ENCODE measurements around the gene KLHL30. TPM values are rescaled to one million over a fixed set of nuclear protein-coding genes. Genes with fewer than 3 reads are reported as not detected.
"Not testable (repeated sequence)": the region's sequence is repeated elsewhere in the genome, so short reads cannot be mapped to it uniquely, and the experiment has no call there.

KLHL30 gene
- total RNA-seq, 2 donors from 2014 or later: 24.9 to 29.0 TPM

DNA sequence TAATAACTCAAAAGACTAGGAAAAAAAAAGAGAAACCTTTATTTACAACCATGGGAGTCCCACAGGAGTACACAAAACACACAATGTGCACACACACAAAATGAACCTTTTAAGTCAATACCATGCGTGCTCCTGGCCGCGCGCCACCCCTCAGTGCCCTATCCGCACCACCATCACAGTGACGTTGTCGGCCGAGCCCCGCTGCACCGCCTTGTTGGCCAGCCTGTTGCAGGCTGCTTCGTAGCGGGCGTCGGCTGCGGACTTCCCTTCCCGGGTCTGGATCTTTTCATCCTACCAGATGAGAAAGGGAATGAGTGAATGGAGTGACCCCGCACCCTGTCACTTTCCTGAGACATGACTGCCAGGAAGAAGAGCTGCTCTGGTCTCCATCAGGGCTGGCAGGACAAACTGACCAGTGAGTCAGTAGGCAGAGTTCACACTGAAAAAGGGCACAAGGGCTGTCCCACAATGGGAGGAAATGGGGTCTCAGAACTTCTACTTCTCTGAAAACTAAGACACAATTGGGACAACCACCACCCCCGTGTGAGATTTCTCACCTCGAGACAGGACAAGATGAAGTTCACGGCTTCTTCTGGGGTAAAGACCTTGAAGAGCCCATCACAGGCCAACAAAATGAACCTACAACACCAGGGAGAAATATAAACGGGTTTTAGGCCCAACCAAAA lies 32.1 kb downstream of the KLHL30 start:
- TF ChIP-seq, protein P1, sequence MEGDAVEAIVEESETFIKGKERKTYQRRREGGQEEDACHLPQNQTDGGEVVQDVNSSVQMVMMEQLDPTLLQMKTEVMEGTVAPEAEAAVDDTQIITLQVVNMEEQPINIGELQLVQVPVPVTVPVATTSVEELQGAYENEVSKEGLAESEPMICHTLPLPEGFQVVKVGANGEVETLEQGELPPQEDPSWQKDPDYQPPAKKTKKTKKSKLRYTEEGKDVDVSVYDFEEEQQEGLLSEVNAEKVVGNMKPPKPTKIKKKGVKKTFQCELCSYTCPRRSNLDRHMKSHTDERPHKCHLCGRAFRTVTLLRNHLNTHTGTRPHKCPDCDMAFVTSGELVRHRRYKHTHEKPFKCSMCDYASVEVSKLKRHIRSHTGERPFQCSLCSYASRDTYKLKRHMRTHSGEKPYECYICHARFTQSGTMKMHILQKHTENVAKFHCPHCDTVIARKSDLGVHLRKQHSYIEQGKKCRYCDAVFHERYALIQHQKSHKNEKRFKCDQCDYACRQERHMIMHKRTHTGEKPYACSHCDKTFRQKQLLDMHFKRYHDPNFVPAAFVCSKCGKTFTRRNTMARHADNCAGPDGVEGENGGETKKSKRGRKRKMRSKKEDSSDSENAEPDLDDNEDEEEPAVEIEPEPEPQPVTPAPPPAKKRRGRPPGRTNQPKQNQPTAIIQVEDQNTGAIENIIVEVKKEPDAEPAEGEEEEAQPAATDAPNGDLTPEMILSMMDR (IDR thresholded peaks at IDR 0.05): no peak
- H3K27ac ChIP-seq: peak overlapping the region; percentile 16 to 69

GRCh38 chr2:238171072-238171431 lies 32.6 kb downstream of the KLHL30 start:
- peak overlapping the region; percentile 16 to 69 for H3K27ac ChIP-seq
- H3K4me1 ChIP-seq: peaks cover 0 to 22% of the 10 kb centered on the region in 2 donors
- DNase-seq (ENCODE audit: low spot score); H3K9me3 ChIP-seq; H3K27me3 ChIP-seq; H3K4me3 ChIP-seq: not testable (repeated sequence)
- H3K36me3 ChIP-seq: peaks cover 69% of the 10 kb centered on the region

More for the DNA sequence above, 32.1 kb downstream of the KLHL30 start:
- H3K36me3 ChIP-seq: peaks cover 66% of the 10 kb centered on the region
- DNase-seq (ENCODE audit: low spot score): no peak
- H3K4me1 ChIP-seq: peaks cover 0 to 22% of the 10 kb centered on the region in 2 donors
- H3K27me3 ChIP-seq: no peaks in the 10 kb centered on the region
- no peak overlapping the region for H3K4me3 ChIP-seq
- no peaks in the 10 kb centered on the region for H3K9me3 ChIP-seq

DNA sequence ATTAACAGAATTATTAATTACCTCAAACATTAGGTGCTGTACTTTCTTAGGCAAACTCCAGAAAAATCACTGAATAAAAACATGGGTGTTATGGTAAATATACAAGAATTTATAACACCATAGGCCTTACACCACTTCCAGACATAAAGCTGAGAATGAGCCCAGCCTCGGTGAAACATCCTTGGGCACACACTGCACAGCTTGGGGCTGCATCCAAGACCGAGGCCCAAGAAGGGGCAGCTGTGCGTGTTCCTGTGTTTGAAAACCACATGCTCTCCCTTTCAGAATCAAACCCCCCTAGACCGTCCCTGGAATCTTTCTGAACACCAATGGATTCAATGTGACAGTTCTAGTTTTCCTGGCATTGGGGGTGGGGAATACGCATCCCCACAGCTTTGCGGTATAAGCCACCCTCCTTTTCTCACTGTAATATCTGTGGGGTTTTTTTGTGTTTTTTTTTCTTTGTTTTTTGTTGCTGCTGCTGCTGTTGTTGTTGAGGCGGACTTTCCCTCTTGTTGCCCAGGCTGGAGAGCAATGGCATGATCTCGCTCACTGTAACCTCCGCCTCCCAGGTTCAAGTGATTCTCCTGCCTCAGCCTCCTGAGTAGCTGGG lies 33.2 kb downstream of the KLHL30 start:
- no peaks in the 10 kb centered on the region for H3K27me3 ChIP-seq
- H3K36me3 ChIP-seq: peaks cover 74% of the 10 kb centered on the region
- no peak for DNase-seq (ENCODE audit: low spot score)
- H3K9me3 ChIP-seq: no peaks in the 10 kb centered on the region
- TF ChIP-seq, protein P1 (IDR thresholded peaks at IDR 0.05): no peak
- H3K4me3 ChIP-seq: no peak overlapping the region
- peaks cover 0 to 22% of the 10 kb centered on the region in 2 donors for H3K4me1 ChIP-seq
- H3K27ac ChIP-seq: no peak overlapping the region

- no peaks in the 10 kb centered on the region for H3K27me3 ChIP-seq
- TF ChIP-seq, protein P1 (IDR thresholded peaks at IDR 0.05): no peak
- no peak overlapping the region for H3K4me3 ChIP-seq
- H3K36me3 ChIP-seq: peaks cover 82% of the 10 kb centered on the region
- no peak overlapping the region for H3K27ac ChIP-seq
- no peak for DNase-seq (ENCODE audit: low spot score)
- H3K9me3 ChIP-seq: no peaks in the 10 kb centered on the region
- H3K4me1 ChIP-seq: peaks cover 0 to 22% of the 10 kb centered on the region in 2 donors
These were observed 34.0 kb downstream of the KLHL30 start for GRCh38 chr2:238172439-238172838.

GRCh38 chr2:238173692-238174091 lies 35.2 kb downstream of the KLHL30 start:
- Histone ChIP-seq H3K4me3 (no peak overlapping the region), H3K27ac (no peak overlapping the region), H3K4me1 (peaks cover 0 to 21% of the 10 kb centered on the region in 2 donors), H3K27me3 (no peaks in the 10 kb centered on the region), H3K36me3 (peaks cover 86% of the 10 kb centered on the region), H3K9me3 (no peaks in the 10 kb centered on the region)
- no peak for DNase-seq (ENCODE audit: low spot score)
- TF ChIP-seq, protein P1 (IDR thresholded peaks at IDR 0.05): no peak

GRCh38 chr2:238174291-238174690 lies 35.8 kb downstream of the KLHL30 start:
- Histone ChIP-seq H3K9me3 (no peaks in the 10 kb centered on the region), H3K4me3 (no peak overlapping the region), H3K27me3 (no peaks in the 10 kb centered on the region), H3K4me1 (peaks cover 0 to 15% of the 10 kb centered on the region in 2 donors), H3K27ac (no peak overlapping the region), H3K36me3 (peaks cover 86% of the 10 kb centered on the region)
- DNase-seq (ENCODE audit: low spot score): no peak
- TF ChIP-seq, protein P1 (IDR thresholded peaks at IDR 0.05): no peak

Measured in right atrium auricular region (tissue), 2 donors.